Stimulated activated CD4-positive, alpha-beta T cell treated with anti-CD3 and anti-CD28 coated beads, Interleukin-4, amount 100 ng/mL, for 1 hour (primary cell): ENCODE data around the gene PSMB7.
"Not testable (repeated sequence)": the region's sequence is repeated elsewhere in the genome, so short reads cannot be mapped to it uniquely, and the experiment has no call there.

Source experiments
- DNase-seq: peaks from one replicate; pipeline ENCODE4 v3.0.0-alpha.2; 2020

PSMB7 gene

DNA sequence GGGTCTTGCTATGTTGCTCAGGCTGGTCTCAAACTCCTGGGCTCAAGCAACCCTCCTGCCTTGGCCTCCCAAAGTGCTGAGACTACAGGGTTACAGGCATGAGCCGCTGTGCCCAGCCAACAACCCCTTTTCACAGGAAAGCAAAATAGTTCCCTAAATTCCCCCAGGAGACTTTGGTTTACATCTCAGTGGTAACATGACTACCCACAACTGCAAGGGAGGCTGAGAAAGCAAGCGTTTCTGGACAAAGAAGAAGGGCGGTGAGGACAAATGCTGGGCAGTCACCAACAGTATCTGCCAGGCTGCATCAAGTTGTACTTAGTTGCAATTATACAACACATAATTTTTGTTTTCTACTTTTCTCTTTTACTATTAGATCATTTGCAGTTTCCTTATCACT, 27.6 kb upstream of the PSMB7 start:
- no peak for DNase-seq

DNA sequence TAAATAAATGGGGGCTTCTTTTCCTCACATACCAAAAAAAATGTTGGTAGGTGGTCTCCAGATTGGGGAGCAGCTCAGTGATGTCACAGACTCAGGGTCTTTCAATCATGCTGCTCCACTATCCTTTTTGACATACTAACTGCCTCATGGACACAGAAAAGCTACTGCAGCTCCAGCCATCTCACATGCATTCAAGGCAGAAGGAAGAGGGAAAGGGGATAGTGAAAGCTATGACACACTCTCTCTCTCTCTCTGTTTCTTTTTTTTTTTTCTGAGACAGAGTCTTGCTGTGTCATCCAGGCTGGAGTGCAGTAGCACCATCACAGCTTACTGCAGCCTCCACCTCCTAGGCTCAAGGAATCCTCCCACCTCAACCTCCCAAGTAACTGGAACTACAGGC, 27.1 kb upstream of the PSMB7 start:
- DNase-seq, result no peak

DNA sequence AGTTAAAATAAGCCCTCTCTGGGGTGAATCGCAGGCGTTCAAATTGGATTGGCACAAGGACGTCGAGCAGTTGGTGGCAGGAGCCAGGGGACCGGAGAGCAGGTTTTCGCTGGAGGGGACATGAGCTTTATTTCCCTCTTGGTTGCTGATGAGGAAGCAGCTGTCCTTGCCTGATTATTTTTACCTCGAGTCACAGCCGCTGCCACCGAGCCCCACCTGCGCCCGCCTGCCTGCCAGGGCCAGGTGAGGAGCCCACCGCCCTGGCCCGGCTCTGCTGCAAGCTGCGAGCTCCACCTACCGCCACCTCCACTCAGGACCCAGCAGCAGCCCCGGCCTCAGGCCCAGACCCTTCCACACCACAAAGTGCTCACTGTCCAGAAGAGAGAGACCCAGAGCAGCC, 26.0 kb upstream of the PSMB7 start:
- DNase-seq, result no peak

DNA sequence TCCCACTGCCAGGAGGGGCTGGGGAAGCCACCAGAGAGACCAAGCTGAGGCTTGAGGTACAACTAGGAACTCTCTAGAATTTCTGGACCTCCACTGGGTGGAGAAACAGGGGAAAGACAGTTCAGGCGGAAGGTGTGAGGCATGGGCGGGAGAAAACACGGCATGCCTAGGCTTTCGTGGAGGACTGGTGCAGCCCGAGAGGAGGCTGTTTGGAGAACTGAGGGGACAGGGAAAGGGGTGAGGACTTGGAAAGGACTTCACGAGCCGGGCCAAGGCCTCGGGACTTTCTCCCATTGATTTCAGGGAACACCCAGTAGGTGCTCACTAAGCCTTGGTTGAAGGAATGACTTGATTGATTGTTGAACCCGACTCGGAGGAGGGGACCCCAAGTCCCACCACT, 25.5 kb upstream of the PSMB7 start:
- DNase-seq, result no peak

DNA sequence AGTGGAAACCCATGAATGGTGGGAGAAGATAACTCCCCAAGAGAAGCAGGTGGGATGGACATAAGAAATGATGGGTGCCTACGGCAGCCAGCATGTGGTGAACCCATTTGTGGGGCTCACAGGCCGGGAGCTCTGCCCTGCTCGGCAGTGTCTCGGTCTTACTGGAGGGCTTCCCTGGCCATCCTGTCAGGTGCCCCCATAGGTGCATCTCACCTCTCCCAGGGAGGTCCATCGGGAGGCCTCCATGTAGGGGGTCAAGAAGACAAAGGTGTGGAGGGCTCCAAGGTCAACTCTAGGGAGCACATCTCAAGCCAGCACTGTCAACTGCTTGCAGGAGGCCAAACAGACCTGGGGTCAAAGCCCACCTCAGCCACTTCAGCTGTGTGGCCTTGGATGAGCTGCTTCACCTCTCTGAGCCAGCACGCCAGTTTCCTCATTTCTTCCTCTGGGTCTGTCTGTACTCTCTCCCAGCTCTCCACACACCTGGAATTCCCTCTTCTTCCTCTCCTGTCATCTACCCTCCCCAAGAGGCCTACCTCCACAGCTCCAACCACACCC, 24.5 kb upstream of the PSMB7 start:
- no peak for DNase-seq

DNA sequence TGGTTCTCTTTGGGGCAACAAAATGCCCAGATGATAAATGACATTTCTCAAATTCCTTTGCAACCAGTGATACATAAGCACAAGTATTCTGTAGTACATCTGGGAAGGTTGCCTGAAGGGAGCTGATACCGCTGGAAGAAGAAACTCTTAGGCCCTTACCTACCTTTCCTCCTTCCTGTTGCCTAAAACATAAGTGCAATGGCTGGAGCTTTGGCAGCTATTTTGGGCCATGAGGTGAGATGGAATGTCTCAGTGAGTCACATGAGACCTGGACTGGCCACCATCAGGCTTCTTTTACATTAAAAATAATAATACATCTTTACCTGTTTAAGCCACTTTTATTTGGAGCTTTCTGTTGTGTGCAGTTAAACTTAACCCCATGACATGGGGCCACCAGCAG, 23.8 kb upstream of the PSMB7 start:
- no peak for DNase-seq

DNA sequence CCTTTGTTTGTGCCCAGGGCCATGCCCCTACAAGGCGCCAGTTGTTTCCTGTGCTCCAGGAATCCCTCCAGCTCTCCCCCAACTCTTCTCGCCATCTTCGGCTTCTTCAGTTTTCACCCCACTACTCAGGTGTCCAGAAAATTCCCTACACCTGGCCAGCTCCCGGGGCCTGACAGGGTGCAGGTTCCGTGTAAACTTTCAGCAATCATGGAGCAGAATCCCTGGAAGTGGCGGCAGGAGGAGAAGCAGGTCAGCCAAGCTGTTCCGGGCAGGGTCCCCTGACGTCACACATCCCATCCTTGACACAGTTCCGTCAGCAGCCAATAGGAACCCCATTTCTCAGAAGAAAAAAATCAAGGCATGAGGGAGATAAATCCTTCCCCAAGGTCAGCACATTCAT, 22.8 kb upstream of the PSMB7 start:
- no peak for DNase-seq

DNA sequence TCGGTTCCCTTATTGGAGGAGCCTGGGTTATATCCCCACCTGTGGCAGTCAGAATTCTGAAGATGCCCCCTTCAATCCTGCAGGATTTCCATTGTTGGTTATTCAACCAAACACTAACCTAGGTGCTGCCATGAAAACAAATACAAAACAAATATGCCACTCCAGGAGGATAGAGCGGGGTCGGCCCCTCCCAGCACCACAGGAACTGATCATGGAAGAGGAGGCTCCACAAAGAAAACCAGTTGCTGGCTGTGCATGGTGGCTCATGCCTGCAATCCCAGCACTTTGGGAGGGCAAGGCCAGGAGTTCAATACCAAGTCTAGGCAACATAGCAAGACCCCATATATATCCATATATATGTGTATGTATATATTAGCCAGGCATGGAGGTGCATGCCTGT, 21.8 kb upstream of the PSMB7 start:
- no peak for DNase-seq

DNA sequence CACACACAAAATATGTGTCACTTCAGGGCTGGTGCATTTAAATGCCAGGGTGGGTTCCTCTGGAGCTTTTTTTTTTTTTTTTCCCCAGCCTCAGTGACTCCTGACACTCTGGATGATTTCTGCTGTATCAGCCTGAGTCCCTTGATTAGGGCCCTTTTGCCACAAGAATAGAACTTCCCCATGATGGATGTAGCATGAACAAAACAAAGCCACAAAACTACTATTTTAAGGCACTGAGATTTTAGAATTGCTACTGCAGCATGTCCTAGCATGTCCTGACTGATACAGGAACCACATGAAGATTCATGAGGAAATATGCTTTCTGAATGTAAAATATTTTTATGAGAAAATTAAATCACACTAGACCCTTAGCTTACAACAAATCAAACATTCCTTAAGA, 21.1 kb upstream of the PSMB7 start:
- DNase-seq, result no peak

DNA sequence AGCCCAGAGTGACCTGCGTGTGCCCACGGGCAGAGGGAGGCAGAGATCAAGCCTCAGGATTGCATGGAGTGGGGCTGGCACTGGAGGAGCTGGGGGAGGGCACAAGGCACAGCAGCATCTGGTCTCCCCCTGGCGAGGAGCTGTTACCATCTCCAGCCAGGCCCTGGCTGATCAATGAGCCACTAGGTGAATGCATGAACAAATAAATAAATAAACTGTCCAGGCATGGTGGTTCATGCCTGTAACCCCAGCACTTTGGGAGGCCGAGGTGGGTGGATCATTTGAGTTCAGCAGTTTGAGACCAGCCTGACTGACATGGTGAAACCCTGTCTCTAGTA, 14.3 kb upstream of the PSMB7 start:
- no peak for DNase-seq

DNA sequence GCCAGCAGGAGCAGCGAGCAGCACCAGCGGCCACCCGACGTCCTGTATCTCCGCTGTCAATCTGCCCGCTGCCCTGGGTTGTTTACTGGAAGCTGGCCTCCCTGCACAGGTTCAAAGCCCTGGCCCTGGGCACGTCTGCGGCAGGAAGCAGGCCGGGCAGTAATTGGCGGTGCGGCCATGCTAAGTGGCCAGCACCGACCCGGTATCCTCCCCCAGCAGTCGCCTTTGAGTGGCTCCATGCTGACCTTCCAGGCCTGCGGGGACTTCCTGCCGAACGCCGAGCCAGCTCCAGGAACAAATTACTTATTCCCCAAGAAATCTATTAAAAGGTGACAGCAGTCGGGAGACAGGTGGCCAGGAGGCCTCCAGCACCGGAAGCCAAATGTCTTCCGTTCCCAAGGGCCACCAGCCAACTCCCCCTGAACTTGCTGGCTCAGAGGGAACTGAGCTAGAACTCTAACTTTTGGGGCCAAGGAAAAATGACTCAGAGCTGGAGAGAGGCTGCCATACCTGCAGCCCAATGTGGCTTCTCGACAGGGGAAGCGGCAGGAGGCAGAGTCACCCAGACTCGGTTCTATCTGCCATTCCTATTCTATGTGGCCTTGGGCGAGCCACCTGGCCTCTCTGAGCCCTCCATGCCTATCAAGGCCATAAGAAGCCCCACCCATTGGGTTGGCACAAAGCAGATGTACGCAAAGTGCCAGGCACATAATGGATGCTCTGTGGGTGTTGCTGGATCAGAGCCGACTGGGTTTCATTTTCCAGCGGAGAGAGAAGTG, 13.7 kb upstream of the PSMB7 start:
- no peak for DNase-seq

DNA sequence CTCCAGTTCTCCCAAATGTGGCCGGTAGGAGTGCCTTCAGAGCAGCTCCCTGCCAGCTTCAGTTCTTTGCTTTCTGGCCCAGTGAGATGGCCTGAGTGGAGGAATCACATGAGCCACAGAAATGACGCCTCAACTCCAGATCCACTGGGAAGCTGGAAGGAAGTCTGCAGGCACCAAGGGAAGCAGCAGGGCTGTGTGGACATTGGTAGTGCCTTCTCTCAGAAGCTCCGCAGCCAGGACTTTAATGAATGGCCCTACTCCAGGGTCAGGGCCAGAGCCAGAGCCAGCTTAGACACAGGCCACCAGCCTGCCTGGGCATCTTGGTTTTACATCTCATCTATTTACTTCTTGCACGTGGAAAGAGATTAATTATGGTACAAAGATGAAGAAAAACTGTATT, 12.0 kb upstream of the PSMB7 start:
- DNase-seq, result no peak

DNA sequence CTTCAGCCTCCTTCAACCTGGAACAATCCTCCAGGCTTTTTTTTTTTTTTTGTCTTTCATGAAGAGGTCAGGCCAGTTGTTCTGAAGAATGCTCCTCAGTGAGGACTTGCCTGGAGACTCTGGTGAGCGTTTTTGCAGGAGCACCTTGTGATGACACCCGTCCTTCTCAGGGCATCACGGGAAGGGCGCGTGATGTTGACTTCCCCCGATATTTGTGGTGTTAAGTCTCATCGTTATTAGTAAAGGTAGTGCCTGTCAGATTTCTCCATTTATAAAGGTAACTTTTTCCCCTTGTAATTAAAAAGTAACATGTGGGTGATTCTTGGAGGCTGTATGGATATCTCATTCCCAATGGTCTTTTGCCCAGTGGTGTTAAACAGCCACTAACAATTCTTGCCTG, 11.1 kb upstream of the PSMB7 start:
- DNase-seq, result no peak

DNA sequence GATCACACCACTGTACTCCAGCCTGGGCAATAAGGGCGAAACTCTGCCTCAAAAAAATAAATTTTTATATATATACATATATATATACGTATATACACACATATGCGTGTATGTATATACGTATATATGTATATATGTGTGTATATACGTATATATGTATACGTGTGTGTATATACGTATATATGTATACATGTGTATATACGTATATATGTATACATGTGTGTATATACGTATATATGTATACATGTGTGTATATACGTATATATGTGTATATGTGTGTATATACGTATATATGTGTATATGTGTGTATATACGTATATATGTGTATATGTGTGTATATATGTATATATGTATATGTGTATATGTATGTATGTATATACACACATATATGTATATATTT, 10.5 kb upstream of the PSMB7 start:
- DNase-seq, result not testable (repeated sequence)

DNA sequence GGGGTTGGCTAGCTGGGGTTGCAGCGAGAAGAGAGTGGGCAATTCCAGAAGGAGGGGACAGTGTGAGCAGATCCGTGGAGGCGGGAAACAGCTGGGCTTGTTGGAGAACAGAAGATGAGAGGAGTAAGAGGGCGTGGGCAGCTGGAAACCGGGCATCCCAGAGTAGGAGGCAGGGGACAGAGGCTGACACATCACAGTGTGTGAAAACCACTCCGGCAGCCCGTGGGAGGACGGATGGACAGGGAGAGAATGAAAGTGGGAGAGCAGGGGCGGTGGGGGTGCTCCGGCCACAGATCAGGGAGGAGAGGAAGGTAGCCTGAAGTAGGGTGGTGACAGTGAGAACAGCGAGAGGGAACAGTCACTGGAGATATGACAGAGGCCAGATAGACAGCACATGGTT, 8.3 kb upstream of the PSMB7 start:
- DNase-seq, result no peak

DNA sequence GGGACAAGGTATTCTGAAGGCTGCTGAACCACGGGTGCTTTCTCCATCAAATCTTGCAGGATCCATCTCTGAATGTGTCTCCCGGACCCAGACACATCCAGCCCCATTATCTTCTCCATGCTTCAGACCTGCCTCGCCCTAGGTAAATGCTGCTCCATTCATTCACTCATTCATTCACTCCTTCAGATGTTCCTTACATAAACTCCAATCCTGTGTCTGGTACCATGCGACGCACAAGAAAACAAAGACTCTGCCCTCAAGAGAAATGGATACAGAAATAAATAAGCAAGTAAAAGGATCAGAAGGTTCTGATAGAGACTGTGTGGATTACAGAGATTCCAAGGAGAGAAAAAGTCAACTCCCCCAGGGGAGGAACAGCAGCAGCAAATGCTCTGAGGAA, 7.9 kb upstream of the PSMB7 start:
- DNase-seq, result no peak

DNA sequence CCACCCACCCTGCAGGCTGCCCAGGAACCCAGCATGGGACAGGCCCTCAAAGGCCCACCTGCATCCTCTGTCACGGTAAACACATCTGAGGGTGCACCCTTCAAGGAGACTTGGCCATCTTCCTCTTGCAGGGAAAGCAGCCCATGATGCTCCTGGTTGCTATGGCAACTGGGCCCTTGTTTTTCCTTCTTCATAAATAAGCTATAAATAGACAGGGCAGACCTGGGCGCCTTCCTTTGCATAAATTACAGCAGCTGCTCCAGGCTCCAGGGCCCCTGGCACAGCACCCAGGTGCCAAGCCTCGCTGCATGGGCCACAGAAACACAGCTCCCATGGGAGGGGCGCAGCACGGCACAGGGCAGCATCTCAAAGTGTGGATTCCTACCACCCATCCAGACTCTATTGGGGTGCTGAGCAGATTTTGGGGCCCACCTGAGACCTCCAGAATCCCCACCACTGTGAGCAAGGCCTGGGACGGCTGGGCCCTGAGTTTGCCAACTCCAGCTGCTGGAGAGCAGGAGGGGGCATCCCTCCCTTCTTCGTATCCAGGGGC, 5.8 kb upstream of the PSMB7 start:
- DNase-seq, result no peak

DNA sequence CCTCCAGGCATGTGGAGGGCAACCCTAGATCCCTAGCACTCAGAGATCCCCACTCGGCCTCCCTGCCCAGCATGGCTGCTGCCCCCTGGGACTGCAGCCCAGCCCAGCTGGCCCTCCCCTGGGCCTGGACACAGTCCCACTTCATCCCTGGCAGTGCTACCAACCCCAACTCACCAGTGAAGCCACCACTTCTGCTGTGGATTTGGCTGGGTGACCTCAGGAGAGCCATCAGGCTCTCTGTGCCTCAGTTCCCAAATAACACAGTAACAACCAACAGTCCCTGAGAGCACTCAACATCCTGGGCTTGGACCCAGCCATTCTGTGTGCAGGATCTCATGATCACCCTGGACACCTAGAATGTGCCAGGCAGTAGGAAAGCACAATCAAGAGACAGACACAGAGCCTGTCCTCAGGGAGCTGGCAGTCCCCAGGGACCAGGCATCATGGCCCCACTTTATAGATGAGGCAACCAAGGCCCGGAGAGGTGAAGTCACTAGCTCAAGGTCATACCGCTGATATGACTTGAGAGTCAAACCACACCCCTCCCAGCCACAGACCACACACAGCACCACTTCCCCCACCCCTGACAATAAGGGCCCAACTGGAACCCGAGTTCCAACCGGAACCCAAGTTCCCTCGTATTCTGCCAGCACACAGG, 4.7 kb upstream of the PSMB7 start:
- no peak for DNase-seq

DNA sequence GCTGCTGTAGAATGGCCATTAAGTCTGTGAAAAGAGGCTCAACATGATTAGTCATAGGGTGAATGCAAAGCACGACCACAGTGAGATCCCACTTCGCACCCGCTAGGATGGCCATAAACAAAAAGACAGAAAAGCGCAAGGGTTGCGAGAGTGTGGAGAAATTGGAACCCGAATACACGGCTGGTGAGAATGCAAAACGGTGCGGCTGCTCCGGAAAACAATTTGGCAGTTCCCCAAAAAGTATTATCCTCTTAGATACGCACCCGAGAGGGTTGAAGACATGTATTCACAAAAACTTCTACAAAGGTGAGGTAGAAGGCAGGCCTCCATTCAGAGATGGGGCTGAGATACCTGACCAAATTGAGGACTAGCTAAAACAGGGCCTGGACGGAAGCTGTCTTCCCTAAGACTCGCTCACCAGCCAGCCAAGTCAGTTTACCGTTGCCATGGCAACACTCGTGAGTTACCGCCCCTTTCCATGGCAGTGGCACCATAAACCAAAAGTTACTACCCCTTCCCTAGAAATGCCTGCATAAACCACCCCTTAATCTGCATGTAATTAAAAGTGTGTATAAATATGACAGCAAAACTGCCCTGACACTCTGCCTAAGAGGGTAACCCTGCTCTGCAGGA, 726 bp upstream of the PSMB7 start:
- no peak for DNase-seq

DNA sequence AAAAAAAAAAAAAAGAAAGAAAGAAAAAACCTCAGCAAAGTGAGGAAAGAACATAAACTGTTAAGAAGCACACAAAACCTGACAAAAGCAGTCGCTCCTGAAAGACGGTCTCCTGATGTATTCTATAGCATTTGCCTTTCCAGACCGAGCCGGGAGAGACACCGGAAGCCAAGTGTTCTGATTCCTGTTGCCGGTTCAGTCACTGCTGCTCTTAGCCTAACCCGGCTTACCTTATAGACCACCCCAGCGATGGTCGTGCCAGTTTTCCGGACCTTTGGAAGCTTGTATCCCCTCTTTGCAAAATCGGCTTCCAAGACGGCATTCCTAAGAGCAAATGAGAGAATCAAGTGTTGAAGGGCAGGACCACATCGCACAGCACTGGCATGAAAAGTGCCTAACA, 630 bp downstream of the PSMB7 start:
- DNase-seq, result no peak

DNA sequence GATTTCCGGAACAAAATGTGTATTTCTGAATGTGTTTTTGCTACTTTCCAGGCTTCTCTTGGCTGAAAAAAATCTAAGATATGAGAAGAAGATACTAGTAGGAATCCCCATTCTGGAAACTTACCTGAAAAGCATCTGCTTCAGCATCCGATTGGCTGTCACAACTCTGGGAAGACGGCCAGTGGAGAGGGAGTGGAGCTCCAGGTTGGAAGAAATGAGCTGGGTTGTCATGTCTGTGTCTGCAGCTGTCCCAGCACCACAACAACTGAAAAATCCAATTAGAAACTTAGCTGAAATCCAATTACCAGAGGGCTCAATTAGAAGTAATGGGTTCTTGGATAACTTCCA, 3.0 kb downstream of the PSMB7 start:
- no peak for DNase-seq

DNA sequence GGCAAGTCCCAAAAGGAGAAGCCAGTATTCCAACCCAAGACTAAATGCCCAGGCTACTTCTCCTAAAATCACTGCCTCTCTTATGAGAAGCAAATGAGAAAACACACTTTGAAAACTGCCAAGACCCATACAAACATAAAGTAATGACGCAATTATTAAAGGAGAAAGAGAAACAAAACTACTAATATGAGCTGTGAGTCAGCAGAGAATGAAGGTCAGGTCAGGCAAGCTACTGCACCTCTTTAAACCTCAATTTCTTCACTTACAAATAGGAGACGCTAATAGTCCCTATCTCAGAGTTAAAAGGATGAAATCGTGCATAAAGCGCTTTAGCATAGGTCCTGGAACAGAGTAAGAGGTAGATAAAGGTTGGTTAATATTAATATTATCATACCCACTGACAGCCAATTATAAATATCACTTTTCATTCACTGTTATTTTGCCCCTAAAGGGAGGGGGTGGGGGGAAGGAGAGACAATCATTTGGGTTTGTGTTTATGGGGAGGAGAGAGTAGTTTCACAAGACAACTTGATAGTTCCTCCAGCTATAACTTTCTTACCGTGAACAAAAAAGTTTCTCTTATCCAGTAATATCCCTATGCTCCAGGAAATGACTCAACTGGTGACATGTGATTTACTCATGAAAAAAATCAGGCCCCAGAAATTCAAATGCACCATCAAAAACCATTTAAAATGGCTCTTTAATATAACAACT, 3.6 kb downstream of the PSMB7 start:
- no peak for DNase-seq

DNA sequence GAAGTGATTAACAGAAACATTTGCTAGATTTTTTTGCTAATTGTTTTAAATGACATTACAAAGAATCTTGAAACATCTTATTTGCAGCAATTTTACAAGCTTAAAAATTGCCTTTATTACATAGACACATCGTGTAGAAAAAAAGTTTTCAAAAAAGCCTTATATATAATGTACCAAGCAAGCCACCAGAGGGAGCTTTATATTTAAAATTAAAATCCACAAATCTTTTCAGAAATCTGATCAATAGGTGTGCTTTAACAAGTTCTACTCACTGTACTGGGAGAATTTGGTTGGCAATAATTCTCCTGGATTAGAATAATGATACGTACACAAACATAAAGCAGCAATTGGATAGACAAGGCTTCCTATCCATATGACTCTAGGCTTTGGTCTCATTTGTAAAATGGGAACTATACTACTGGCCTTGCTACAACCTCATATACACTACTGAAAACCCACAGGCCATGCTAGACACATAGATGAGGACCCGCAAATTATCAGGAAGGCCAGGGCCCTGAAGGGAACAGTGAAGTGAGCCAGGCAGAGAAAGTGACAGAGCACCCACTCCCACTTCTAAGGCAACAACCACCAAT, 4.8 kb downstream of the PSMB7 start:
- no peak for DNase-seq
